AG08396 (cell line): ENCODE data around the gene DNM2.
"Not testable (repeated sequence)": the region's sequence is repeated elsewhere in the genome, so short reads cannot be mapped to it uniquely, and the experiment has no call there.

Experiments used
- DNase-seq: peaks from one replicate; pipeline ENCODE4 v3.0.0; 2012; ENCODE audit warnings: low spot score, mixed read lengths

DNM2 gene

DNA sequence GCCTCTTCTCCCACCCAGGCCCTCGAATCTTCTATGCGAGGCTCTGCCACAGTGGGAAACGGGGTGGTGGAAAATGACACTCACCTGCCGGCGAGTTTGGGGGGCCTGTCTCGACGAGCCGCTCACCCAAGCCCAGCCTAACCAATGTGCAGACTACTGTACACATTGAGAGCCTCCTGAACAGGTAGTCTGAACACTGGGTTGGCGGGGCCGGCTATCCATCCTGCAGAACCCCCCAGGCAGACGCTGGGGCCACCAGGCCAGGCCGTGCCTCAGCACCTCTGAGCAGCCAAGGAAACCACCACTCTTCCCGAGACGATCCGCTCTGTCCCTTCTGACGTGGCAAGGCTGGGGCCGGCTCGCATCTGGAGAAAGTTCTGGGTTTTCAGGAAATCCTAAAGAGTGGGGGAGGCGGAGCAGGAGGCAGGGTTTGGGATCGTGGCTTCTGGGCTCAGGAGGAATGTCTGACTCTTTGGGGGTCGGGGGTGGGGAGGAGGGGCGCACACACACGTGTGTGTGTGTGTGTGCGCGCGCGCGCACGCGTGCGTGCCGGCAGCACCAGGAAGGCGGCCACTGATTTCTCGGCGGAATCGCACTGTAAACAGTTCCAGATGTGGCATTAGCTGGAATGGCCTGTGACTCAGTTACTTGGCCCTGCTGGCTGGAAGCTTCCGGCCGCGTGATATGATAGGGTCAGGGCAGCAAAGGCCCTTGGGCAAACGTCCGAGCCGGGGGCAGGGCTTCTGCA lies 99.6 kb downstream of the DNM2 start:
- peak; percentile 94 for DNase-seq

GRCh38 chr19:10818301-10819123 lies 100.6 kb downstream of the DNM2 start:
- no peak for DNase-seq

GRCh38 chr19:10819124-10820060 lies 101.5 kb downstream of the DNM2 start:
- DNase-seq: no peak

GRCh38 chr19:10820173-10820572 lies 102.3 kb downstream of the DNM2 start:
- DNase-seq: no peak

- DNase-seq: no peak
These were observed 105.8 kb downstream of the DNM2 start for GRCh38 chr19:10823690-10824089.

GRCh38 chr19:10826231-10826630 lies 108.4 kb downstream of the DNM2 start:
- DNase-seq: no peak

- no peak for DNase-seq
These were observed 109.0 kb downstream of the DNM2 start for GRCh38 chr19:10826846-10827245.

GRCh38 chr19:10828981-10829821 lies 111.3 kb downstream of the DNM2 start:
- no peak for DNase-seq

- no peak for DNase-seq
These were observed 112.1 kb downstream of the DNM2 start for GRCh38 chr19:10829967-10830366.

GRCh38 chr19:10830370-10830769 lies 112.5 kb downstream of the DNM2 start:
- no peak for DNase-seq

DNA sequence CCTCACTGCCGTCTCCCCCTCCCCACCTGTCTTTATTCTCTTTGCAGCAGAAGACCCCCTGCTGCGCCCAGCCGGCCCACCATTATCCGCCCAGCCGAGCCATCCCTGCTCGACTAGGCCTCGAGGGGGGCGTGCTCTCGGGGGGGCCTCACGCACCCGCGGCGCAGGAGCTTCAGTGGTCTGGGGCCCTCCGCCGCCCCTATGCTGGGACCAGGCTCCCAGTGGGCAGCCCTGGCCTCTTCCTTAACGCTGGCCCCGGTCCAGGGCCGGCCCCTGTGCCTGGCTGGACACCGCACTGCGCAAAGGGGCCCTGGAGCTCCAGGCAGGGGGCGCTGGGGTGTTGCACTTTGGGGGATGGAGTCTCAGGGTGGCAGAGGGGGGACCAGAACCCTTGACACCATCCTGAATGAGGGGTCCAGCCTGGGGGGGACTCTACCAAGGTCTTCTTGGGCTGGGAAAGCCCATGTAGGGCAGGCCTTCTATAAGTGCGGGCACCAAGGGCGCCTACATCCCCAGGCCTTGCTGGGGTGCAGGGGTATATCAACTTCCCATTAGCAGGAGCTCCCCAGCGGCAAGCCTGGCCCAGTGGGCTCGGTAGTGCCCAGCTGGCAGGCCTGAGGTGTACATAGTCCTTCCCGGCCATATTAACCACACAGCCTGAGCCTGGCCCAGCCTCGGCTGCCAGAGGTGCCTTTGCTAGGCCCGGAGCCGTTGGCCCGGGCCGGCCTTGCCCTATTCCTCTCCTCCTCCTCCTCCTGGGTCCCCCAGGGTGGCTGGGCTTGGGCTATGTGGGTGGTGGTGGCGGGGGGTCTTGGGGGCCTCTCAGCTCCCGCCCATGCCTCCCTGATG lies 113.3 kb downstream of the DNM2 start:
- DNase-seq: no peak

GRCh38 chr19:10831987-10832938 lies 114.4 kb downstream of the DNM2 start:
- no peak for DNase-seq

DNA sequence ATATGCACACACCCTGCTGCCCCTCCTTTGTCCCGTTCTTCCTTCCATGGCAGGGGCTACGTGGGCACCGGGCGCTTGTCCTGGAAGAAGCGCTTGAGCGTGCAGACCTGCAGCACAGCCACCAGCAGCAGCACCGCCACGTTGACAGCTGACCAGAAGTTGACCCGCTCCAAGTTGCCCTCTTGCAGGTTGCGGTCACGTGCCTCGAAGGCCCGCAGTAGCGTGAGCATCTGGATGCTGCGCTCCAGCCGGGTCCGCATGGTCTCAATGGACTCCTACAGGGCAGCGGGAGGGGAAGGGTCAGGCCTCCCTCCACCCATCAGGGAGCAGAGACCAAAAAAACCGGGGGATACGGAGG lies 115.0 kb downstream of the DNM2 start:
- DNase-seq: no peak

GRCh38 chr19:10835089-10835753 lies 117.3 kb downstream of the DNM2 start:
- DNase-seq: no peak

DNA sequence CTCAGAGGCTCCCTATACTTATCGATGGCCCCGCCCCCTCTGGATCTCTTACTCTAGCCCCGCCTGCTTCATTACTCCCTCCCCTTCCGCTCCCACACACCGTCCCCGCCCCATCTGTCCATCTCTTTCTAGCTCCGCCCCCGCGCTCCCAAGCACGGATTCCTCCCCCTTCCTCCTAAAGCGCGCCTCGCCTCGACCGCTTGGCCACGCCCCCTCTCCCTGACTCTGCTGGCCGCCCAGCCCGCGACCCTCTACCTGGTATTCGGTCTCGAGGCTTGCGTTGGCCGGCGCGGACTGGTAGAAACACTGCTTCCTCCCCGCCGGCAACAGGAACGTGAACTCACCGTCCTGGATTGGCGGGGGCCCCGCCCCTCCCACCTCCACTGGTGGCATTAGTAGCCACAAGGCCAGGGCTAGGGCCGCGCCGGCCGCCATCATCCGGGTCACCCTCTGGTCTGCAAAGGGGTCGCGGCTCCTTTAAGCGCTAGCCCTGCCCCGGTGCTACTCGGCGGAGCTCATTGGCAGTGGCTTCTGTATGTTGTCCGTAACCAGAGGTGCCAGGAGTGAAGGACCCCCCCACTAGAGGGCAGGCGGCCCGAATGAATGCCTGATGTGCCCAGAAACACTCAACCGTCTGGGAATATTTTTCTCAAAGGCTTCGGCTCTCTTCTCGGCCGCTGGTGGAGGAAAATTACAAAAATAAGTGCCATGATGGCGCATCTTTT lies 118.0 kb downstream of the DNM2 start, which contains the start of gene TMED1:
TSS of gene TMED1 (minus strand) at position 459 of the 725 bp plus-strand sequence. CDS start at position 438, 21 bp downstream.
- DNase-seq: peak; percentile 98

DNA sequence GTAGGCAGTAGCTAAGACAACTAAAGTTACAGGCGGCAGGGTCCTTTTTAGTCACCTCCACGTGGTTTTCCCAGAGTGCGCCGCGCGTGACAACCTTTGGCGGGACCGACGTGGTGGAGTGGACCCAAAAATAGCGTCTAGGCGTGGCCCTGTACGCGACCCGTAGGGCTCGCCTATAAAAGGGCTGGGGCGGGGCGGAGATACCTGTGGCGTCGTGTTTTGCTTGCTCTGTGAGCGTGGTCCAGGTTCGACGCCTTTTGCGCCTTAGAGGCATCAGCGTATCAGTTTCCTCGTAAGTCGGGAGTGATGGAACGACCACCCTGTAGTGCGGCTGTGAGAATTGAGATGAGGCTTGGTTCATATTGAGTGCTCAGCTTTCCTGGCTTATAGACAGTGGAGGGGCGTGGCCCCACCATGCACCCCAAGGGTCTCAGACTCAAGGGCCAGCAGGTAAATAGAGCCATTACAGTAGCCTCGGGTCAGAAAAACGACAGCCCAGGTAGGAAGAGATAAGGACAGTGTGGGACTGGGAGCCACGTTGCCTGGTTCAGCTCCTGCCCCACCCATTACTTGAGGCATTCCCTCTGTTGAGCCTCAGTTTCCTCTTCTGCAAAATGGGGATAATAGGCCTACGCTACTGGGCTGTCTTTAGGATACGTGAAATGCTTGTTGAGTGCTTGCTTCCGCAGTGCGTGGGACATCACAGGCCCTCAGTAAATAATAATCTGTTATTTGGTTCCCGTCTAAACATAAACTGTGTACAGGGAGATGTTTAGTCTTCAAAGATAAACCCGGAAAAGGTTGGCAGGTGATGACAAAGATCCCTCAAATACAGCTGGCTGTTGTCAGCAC lies 118.8 kb downstream of the DNM2 start:
- DNase-seq: peak; percentile 82

GRCh38 chr19:10837649-10838048 lies 119.8 kb downstream of the DNM2 start:
- DNase-seq: not testable (repeated sequence)
